Endometrial microvascular endothelial cells (primary cell): ENCODE measurements around the gene RHBDL2. TPM values are rescaled to one million over a fixed set of nuclear protein-coding genes. Genes with fewer than 3 reads are reported as not detected.

Experiments
- in situ Hi-C: cut with HindIII; loops from 2 replicates; pipeline ENCODE4 v1.10.0; 2017; ENCODE audit warnings: low sequenced_read_pairs, low pct_unique_long_range_greater_than_20kb; ENCODE audit errors: inconsistent ontology term
- total RNA-seq: library from RNA; depleted of rRNA; stranded (reverse); fragments of >200 nt; gene quantifications from one replicate; pipeline ENCODE4 v1.2.3, GENCODE V29; 2015; ENCODE audit errors: inconsistent ontology term

Gene RHBDL2
- total RNA-seq, 1 donor from 2014 or later, result not detected

DNA sequence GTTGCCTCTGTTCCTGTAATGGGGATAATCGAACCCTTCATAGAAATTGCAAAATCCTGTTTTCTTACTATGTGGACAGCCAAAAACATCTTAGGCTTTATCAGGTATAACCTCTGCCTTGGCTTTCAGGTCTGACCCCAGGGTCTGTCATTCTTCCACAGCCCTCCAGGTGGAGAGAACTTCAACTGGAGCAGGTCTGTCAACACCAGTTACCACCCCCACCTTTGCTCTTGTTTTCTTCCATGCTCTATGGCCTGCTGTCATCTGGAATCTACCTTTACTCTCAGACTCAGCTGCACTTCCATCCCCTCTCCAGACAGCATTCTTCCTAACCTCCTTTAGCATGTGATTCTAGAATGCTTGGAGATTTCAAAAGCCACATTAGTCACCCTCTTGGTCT lies 49.9 kb downstream of the RHBDL2 start:
- in situ Hi-C loops, result no loop called here

DNA sequence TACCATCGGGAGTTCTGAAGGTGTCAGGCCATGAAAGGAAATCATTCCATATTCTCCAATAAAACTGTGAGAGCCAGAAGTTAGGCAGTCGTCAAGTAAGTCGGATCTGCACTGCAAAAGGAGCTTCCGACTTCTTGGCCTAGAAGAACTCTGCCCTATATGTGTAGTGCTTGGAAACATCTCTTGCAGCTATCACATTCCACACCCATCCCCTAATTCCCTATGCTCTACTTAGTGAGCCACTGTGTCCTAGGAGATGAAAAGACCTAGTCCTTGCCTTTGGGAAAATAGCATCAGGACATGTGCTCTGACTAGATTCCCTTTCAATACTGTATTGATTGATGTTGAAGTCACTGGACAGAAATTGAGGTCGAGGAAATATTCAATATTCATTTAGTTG lies 52.0 kb downstream of the RHBDL2 start:
- in situ Hi-C loops, result no loop called here

DNA sequence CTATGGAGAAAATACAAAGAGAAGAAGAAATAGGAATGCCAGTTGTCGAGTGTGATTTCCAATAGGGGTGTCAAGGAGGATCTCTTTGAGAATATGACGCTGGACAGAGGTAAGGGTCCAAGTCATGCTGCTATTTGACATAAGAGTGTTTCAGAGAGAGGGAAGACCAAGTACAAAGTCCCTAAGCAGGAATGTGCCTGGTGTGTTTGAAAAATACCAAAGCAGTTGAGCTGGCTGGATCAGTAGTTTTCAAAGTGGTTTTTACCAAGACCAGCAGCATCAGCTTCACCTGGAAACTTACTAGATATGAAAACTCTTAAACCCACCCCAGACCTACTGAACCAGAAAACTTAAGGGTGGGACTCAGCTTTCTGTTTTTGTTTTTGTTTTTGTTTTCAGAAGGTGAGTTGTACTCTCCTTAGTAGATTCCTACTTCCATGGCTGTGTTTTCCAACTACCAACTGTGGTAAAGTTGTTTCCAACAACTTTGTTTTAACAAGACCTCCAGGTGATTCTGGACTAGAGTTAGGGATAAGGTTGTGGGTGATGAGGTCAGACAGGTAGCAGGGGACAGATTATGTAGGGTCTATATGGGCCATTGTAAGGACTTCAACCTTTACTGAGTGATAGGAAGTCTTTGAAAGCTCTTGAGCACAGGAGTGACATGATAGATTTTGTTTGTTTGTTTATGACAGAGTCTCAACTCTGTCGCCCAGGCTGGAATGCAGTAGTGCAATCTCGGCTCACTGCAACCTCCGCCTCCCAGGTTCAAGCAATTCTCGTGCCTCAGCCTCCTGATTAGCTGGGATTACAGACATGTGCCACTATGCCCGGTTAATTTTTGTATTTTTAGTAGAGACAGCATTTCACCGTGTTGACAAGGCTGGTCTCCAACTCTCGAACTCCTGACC lies 53.0 kb downstream of the RHBDL2 start:
- in situ Hi-C loops, result no loop called here

DNA sequence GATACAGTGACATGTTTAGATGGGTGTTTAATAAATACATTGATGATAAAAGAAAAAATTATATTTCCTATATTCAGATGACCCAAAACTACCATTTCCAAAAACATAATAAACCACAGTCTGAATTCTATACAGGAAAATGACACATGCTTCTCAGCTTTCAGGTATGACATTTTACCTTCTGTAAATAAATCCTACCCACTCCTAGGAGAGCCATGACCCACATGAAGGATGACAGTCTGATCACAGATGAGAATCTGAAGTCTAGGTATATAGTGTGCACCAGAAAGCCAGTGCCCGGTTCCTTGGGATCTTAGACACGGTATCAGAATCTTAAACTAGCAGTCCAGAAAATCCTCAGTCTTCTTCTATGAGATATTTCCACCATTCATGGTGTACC lies 56.5 kb downstream of the RHBDL2 start:
- in situ Hi-C loops, result no loop called here

DNA sequence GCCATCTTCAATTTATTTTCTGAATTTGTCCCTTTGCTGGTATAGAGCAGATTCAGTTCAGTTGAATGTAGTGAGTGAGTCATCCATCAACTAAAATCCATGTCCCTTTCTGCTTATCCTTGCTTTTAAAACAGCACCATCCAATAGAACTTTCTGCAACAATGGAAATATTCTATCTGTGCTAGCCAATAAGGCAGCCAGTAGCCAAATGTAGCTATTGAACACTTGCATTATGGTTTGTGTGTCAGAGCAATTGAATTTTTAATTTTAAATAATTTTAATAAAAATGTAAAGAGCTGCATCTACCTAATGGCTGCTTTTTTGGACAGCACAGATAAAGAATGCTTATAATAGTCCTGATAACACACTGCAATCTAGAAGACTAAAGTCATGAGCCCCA lies 60.1 kb downstream of the RHBDL2 start, which contains the start of gene GJA9:
Gene GJA9, minus strand, starts transcription at position 101 of the 400 bp plus-strand sequence. CDS start 5,489 bp downstream, outside the sequence.
- in situ Hi-C loops, result no loop called here

DNA sequence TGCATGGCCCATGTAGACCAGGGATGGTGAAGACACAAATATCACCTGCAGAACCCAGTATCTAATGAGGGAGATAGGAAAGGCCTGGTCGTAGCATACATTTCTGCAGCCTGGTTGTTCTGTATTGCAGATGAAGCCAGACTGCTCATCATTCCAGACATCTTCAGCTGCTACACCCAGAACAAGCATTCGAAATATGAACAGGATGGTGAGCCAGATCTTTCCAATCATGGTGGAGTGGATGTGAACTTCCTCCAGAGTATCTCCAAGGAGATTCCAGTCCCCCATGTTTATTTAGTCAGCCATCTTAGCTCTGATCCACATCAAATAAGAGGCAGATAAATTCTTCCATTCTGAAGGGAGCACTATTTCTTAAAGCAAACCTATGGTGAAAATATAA lies 65.8 kb downstream of the RHBDL2 start:
- in situ Hi-C loops, result no loop called here

DNA sequence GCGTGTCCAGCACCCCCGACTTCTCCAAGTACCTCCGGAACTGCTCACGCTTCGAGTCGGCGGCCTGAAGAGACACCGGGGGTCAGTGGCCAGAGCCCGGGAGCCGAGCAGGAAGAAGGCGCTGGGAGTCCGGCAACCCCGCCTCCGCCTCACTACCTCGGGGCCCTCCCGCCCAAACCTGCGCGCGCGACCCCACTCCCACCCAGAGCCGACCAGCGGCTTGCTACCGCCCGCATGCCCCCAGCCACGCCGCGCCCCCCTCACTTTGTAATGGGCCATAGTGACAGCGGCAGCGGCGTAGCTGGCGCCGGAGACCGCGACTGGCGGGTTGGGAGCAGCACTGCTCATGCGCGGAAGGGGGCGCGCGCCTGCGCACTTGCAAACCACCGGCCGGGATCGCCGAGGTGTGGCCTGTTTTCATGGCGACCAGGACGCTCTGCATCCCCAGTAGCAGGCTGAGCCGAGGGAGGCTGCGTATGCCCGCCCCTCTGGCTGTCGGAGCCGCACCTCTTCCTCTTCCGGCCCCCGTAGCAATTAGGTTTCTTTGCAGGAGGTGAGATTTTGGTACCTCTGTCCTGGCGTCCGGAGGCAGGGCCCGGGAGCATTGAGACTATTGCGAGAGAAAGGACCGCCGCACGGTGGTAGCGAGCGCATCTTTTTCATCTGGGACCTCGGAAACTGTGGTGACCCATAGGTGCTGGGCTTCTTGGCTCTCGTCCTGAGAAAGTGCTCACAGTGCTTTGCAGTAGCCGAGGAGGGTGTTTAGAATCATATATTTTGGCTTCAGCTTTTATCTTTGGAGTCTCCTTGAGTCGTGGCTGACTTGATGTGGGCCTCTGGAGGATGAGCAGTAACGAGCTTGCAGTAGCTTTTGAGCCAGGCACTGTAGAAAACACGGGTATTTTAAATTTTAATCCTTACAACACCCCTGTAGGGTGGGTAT lies 68.3 kb downstream of the RHBDL2 start, which contains the start of gene MYCBP:
Gene MYCBP, minus strand, starts transcription at position 322 of the 943 bp plus-strand sequence. Its CDS starts 43 bp downstream, at position 279.
- in situ Hi-C loops, result no loop called here

DNA sequence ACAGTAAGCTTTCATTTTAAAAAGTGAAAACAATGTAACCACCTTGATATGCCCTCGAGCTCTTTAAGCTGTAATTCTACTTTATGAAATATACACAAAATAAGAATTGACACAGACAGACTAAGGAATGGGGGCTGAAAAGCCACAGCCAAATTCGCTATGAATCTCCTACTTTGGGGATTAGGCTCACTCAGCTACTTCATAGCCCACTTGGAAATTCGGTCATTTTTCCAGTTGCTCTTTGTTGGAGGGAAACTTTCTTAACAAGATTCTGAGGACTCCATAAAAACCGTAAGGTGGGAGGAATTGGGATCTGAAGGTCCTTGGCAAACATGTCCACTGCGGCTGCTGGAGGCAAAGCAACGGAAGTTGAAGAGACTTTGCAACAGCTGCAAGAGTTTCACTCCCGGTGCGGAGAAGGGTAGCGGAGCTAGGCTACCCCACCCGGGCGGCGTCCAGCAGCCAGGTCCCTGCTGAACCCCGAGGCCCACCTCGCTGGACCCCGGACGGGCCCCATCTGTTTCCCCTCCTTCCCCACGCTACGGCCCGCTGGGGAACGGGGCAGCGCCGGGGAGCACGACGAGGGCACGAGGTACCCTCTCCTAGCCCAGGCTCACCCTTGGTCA lies 69.1 kb downstream of the RHBDL2 start:
- in situ Hi-C loops, result no loop called here

DNA sequence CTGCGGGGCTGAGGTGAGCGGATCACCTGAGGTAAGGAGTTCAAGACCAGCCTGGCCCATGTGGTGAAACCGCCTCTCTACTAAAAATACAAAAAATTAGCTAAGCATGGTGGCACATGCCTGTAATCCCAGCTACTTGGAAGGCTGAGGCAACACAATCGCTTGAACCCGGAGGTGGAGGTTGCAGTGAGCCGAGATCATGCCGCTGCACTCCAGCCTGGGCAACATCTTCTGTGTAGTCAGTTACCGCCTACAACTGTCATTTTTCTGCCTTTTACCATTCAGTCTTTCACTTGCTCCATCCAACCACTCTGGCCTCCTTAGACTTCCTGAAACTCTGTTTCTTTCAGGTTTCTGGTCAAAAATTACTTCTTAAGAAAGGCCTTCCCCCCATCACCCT lies 70.6 kb downstream of the RHBDL2 start:
- in situ Hi-C loops, result no loop called here

DNA sequence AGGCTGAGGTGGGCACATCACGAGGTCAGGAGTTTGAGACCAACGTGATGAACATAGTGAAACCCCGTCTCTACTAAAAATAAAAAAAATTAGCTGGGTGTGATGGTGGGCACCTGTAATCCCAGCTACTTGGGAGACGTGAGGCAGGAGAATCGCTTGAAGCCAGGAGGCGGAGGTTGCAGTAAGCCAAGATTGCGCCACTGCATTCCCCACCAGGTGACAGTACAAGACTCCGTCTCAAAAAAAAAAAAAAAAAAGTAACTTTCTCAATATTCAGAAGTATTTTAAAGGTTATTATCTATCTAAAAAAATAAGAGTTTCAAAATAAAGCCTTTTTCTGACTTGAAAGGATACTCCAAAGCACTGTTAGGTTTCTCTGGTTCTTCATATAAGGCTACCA lies 74.4 kb downstream of the RHBDL2 start:
- in situ Hi-C loops, result no loop called here

DNA sequence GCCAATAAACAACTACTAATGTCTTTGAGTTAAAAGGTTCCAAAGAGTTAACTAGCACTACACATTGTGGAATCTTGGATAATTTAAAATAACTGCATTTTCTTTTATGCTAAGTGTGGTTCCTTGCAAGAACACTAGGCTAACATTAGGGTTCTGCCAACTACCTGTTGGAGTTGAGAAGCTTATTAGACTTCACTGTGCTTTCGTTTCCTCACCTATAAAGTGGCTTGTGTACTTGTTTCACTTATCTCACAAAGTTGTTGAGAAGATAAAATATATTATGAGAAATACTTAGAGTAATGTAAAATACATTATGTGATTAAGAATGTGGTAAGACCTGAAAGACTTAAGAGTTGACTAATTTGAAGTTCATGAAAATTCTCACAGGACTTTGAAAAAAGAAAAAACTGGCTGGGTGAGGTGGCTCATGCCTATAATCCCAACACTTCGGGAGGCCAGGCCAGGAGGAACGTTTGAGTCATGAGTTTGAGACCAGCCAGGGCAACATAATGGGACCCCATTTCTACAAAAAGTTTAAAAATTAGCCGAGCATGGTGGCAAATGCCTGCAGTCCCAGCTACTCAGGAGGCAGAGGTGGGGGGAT lies 76.4 kb downstream of the RHBDL2 start:
- in situ Hi-C loops, result no loop called here

DNA sequence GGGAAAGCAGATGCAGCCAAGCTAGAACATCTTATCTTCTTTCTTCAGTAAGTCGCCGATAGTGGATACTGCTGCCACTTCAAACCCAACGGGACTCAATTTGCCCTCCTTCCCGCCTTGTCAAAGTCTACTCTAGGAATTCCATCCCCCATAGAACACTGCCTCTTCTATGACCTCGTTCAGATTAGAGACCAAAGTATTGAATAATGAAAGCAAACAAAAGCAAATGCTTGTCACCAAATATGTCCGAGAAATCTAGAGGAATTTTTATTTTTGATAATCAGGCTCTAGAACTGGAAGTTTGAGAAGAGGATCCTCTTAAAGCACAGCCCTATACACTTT lies 81.2 kb downstream of the RHBDL2 start:
- in situ Hi-C loops, result no loop called here

DNA sequence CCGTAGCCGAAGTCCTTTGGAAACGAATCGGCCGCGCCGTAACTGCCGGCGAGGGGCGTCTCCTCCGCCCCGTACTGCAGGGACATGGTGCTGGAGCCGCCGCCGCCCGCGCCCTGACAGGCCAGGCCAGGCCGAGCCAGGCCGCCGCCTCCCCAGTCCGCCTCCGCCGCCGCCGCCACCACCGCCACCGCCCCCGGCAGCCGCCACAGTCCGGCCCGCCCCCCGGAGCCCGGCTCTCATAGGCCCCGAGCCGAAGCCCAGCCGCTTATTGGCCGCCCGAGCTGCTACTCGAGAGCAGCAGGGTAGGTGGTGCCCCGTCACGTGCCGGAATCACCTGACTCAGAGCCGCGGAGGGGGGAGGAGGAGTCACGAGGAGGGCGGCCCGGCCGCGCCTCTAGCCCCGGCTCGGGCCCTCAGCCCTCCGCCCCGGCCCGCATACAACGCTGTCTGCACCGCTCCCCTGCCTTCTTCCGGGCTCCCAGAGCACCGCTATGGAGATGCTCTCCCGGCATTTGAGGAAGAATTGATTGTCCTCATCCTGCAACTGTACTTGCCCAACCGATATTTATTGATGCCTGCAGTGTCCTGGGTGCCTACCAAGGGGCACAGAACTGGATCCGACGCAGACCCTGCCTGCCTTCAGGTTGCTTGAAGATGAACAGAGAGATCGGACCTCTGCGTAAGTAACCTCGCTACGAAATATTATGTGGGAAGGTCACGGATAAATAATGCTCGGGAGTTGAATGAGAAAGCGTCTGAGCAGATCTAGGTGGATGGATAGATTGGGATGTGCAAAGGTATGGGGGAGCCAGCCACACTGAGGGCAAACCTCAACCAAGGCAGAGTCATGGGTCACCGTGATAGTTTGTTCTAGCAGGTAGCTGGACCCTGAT lies 81.8 kb downstream of the RHBDL2 start, which contains the start of gene RRAGC:
Gene RRAGC, minus strand, starts transcription at position 212 of the 893 bp plus-strand sequence. Its CDS starts 126 bp downstream, at position 86.
- in situ Hi-C loops, result no loop called here

DNA sequence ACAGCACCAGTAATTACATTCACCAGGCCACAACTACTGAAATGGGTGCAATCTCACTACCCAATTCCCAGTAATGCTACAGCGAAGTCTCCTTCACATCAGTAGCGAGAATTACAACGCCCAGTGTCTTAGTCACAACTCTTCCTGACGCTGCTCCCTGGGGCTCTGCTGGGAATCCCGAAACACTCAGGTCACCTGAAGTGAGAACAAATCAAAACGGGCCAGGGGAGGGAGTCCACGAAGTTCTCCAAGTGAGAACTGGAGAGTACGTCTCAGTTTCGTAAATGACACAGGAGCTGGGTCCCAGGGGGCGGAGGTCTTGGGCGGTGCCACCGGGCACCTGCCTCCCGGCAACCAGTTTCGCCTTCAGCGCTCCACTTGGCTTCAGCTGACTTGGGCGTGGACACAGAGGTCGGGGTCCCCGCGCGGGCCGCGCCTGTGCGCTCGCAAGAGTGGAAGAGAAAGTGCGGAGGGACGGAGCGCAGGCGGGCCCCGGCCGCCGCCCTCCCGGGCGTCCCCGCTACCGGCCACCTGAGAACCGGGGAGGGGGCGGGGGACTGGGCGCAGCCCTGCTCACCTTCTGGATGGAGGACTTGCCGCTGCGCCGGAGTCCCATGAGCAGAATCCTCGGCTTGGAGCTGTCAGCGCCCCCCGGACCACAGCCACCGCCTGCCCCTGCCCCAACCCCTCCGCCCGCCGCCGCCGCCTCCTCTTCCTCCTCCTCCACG lies 82.6 kb downstream of the RHBDL2 start:
- in situ Hi-C loops, result no loop called here

DNA sequence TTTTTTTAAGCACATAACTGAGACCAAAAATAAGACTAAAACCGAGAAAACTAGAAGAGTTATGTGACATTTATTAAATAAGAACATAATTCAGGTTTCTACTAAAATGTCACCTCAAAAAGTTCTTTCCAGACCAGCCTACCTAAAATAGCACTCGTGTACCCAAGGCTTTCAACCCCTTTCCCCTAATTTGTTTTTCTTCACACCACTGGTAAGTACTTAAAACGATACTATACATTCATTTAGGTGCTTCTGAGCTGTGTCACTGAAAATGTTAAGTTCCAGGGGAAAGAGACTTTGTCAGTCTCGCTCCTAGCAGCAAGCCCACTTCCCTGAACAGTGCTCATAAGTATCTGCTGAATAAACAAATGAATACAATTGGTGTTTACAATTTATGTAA lies 88.8 kb downstream of the RHBDL2 start:
- in situ Hi-C loops, result no loop called here

DNA sequence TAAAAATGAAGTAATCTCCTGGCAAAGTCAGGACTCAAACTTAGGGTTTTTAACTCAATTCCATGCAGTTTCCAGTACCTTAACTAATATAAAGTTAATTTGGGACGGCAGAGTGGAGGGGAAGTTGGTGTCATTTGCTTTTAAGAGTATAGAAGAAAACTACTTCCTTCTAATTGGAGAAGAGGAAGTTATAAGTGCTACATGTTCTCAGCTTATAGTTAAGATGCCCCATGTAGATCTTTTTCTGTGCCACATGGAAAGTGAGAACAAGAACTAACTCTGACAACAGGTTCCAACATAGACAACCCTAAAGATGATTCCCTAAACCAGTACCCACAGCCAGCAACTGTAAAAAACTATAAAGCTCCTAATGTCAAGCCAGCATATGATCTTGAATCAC lies 93.6 kb downstream of the RHBDL2 start:
- in situ Hi-C loops, result no loop called here

DNA sequence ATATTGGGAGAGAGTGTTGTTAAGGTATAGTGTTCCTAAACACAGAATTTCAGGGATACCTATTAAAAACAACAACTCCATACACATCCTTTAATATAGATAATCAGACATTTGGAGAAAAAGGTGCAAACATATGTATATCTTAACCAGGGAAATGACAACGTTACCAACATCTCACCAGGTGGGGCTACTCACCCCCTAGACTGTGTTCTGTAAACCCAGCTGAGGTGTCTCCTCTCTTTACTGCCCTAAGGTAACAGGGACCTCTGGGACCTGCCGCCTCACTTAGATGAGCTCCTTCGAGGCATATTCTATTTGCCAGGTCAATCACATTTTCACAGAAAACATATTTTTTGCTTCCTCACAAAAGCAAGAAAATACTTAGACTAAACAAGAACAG lies 95.4 kb downstream of the RHBDL2 start:
- in situ Hi-C loops, result no loop called here
